ENCODE results near the gene FGFBP2.

- no peak for TF ChIP-seq POLR2A (IDR thresholded peaks at IDR 0.05; ENCODE audit: low read length)
- TF ChIP-seq GATA1 (IDR thresholded peaks at IDR 0.05; ENCODE audit: low read depth, low read length) = no peak
Observed at GRCh38 chr4:15953625-15954024, 9.3 kb downstream of the FGFBP2 start.
